Thyroid gland (tissue), 4 donors: ENCODE measurements around the gene PUM2.

Experiments
- CTCF ChIP-seq, 6 experiments: fragments of 200-600 bp in 3 of 6; fragments of 450-650 bp in 3 of 6; sonication (generic) in 3 of 6; IDR thresholded peaks; one replicate each; pipeline ENCODE4 v1.5.1; 2016 to 2019; ENCODE audit warnings: antibody characterized with exemption in 6 of 6, mild to moderate bottlenecking in 2 of 6, inconsistent platforms in 1 of 6, moderate library complexity in 1 of 6
- POLR2A ChIP-seq, 2 donors: fragments of 450-650 bp; IDR thresholded peaks; one replicate each; pipeline ENCODE4 v1.6.1; 2017; ENCODE audit warnings: antibody characterized with exemption in 2 of 2, mild to moderate bottlenecking in 2 of 2, moderate library complexity in 1 of 2

GRCh38 chr2:20378341-20378740, 27.7 kb upstream of the PUM2 start:
- TF ChIP-seq POLR2A (IDR thresholded peaks at IDR 0.05): no peak
- TF ChIP-seq CTCF (IDR thresholded peaks at IDR 0.05): no peak
